SK-N-SH (cell line): Measurements from ENCODE around the gene ZER1. TPM values are rescaled to one million over a fixed set of nuclear protein-coding genes. Genes with fewer than 3 reads are reported as not detected.

Experiments
- CTCF ChIA-PET: fragments of 300-600, 350-600 bp; formaldehyde crosslinking; extraction: SDS; loops from one replicate; lab custom pipeline; 2021; lab: Yijun Ruan, JAX
- POLR2A ChIA-PET: fragments of 350-600 bp; sonication (Branson Sonifier 250); formaldehyde crosslinking; extraction: SDS; loops from one replicate; lab custom pipeline; 2020; ENCODE audit warnings: antibody characterized with exemption, inconsistent platforms; lab: Yijun Ruan, JAX
- DNase-seq: peaks from one replicate; pipeline ENCODE4 v3.0.0; 2012
- H2AFZ ChIP-seq: fragments of 200-600 bp; sonication (generic); 2 replicates; pipeline ENCODE4 v1.8.1; 2016; ENCODE audit warnings: antibody characterized with exemption, mild to moderate bottlenecking, low read depth
- H3F3A ChIP-seq: fragments of 200-600 bp; sonication (generic); replicated peaks from 2 replicates; pipeline ENCODE3; 2016; ENCODE audit warnings: antibody characterized with exemption, mild to moderate bottlenecking; ENCODE audit not compliant: insufficient read depth
- H3K27ac ChIP-seq, 2 experiments: fragments of 200-500 bp in 1 of 2; fragments of 200-600 bp in 1 of 2; sonication (Bioruptor generic) in 1 of 2; sonication (generic), shearing (Covaris generic) in 1 of 2; 2 replicates each; pipeline versions ENCODE4 v1.5.1 to v1.6.1; 2014 to 2016; ENCODE audit warnings: low read depth in 2 of 2, inconsistent platforms in 1 of 2, low read length in 1 of 2, mild to moderate bottlenecking in 1 of 2, mixed read lengths in 1 of 2
- H3K27me3 ChIP-seq: fragments of 200-600 bp; sonication (generic), shearing (Covaris generic); 2 replicates; pipeline ENCODE4 v1.6.1; 2016; ENCODE audit warnings: mixed run types; ENCODE audit not compliant: insufficient read depth
- H3K36me3 ChIP-seq, 2 experiments: fragments of 200-500 bp in 1 of 2; fragments of 200-600 bp in 1 of 2; sonication (Bioruptor generic) in 1 of 2; sonication (generic) in 1 of 2; replicated peaks in 1 of 2; 2 replicates each; pipeline versions ENCODE3 to v1.5.1; 2014 to 2016; ENCODE audit warnings: low read length in 1 of 2, mild to moderate bottlenecking in 1 of 2; ENCODE audit not compliant: insufficient read depth in 2 of 2, control insufficient read depth in 1 of 2
- H3K4me1 ChIP-seq, 2 experiments: fragments of 200-500 bp in 1 of 2; fragments of 200-600 bp in 1 of 2; sonication (Bioruptor generic) in 1 of 2; sonication (generic), shearing (Covaris generic) in 1 of 2; 2 replicates each; pipeline versions ENCODE4 v1.5.1 to v1.6.1; 2014 to 2016; ENCODE audit warnings: low read depth in 1 of 2, low read length in 1 of 2, mixed run types in 1 of 2; ENCODE audit not compliant: insufficient read depth in 2 of 2, control insufficient read depth in 1 of 2
- H3K4me2 ChIP-seq: fragments of 200-600 bp; sonication (generic), shearing (Covaris generic); 2 replicates; pipeline ENCODE4 v1.6.1; 2017; ENCODE audit warnings: mixed run types
- H3K4me3 ChIP-seq, 2 experiments: fragments of 200-500 bp in 1 of 2; fragments of 200-600 bp in 1 of 2; sonication (Bioruptor generic) in 1 of 2; sonication (generic), shearing (Covaris generic) in 1 of 2; 2 replicates each; pipeline versions ENCODE4 v1.5.1 to v1.8.1; 2014 to 2016; ENCODE audit warnings: low read depth in 2 of 2, inconsistent platforms in 1 of 2, low read length in 1 of 2, mild to moderate bottlenecking in 1 of 2, mixed read lengths in 1 of 2, moderate library complexity in 1 of 2
- H3K79me2 ChIP-seq: fragments of 200-600 bp; sonication (generic); 2 replicates; pipeline ENCODE4 v1.8.1; 2017; ENCODE audit warnings: mild to moderate bottlenecking; ENCODE audit not compliant: insufficient read depth
- H3K9ac ChIP-seq: fragments of 200-600 bp; sonication (generic); 2 replicates; pipeline ENCODE4 v1.6.1; 2017; ENCODE audit warnings: mixed run types
- H3K9me2 ChIP-seq: fragments of 200-600 bp; sonication (generic); 2 replicates; pipeline ENCODE4 v1.6.1; 2017; ENCODE audit warnings: mixed run types
- H3K9me3 ChIP-seq: fragments of 200-600 bp; sonication (generic); 2 replicates; pipeline ENCODE4 v1.6.1; 2017; ENCODE audit warnings: mixed run types, mild to moderate bottlenecking, moderate library complexity
- H4K20me1 ChIP-seq: fragments of 200-600 bp; sonication (generic); 2 replicates; pipeline ENCODE4 v1.6.1; 2017; ENCODE audit warnings: mild to moderate bottlenecking, mixed run types; ENCODE audit not compliant: insufficient read depth
- CHD2 ChIP-seq: fragments of 150-350 bp; IDR thresholded peaks from 2 replicates; pipeline ENCODE4 v1.6.1; 2018; ENCODE audit warnings: low read length; ENCODE audit not compliant: partially characterized antibody
- EP300 ChIP-seq, 2 experiments: IDR thresholded peaks; 2 replicates each; pipeline versions ENCODE4 v1.4.0 to v1.6.1; 2012; ENCODE audit warnings: borderline replicate concordance in 1 of 2, low read depth in 1 of 2, low read length in 1 of 2
- GATA2 ChIP-seq: sonication (generic); formaldehyde crosslinking; IDR thresholded peaks from 2 replicates; pipeline ENCODE4 v1.5.0; 2020; ENCODE audit warnings: mild to moderate bottlenecking, missing genetic modification reagents
- NFIC ChIP-seq: IDR thresholded peaks from 2 replicates; pipeline ENCODE4 v1.4.0; 2012; ENCODE audit warnings: borderline replicate concordance
- POLR2AphosphoS5 ChIP-seq: IDR thresholded peaks from 2 replicates; pipeline ENCODE4 v1.6.1; 2012; ENCODE audit warnings: low read depth, low read length
- RAD21 ChIP-seq: IDR thresholded peaks from 2 replicates; pipeline ENCODE4 v1.6.1; 2012; ENCODE audit warnings: mild to moderate bottlenecking, low read length
- RCOR1 ChIP-seq: fragments of 150-350 bp; IDR thresholded peaks from 2 replicates; pipeline ENCODE4 v1.6.1; 2017; ENCODE audit warnings: antibody characterized with exemption, low read length
- REST ChIP-seq: IDR thresholded peaks from 2 replicates; pipeline ENCODE4 v1.6.1; 2012; ENCODE audit warnings: mild to moderate bottlenecking, low read depth, low read length, moderate library complexity
- RXRA ChIP-seq: IDR thresholded peaks from 2 replicates; pipeline ENCODE4 v1.4.0; 2012; ENCODE audit warnings: low read depth, mild to moderate bottlenecking, borderline replicate concordance
- SIN3A ChIP-seq: IDR thresholded peaks from 2 replicates; pipeline ENCODE4 v1.6.1; 2012; ENCODE audit warnings: low read depth, mild to moderate bottlenecking, low read length, moderate library complexity, borderline replicate concordance
- SMC3 ChIP-seq: IDR thresholded peaks from 2 replicates; pipeline ENCODE4 v1.6.1; 2012; ENCODE audit warnings: low read depth, low read length, improper control_type of control experiment
- TAF1 ChIP-seq: IDR thresholded peaks from 2 replicates; pipeline ENCODE4 v1.6.1; 2012; ENCODE audit warnings: low read depth, mild to moderate bottlenecking, low read length, moderate library complexity, borderline replicate concordance
- TCF12 ChIP-seq: IDR thresholded peaks from 2 replicates; pipeline ENCODE4 v1.4.0; 2012
- YY1 ChIP-seq: IDR thresholded peaks from 2 replicates; pipeline ENCODE4 v1.4.0; 2012; ENCODE audit warnings: low read depth, mild to moderate bottlenecking
- WGBS: methylation state at CpG from one replicate; pipeline ENCODE4 v1.1.6; 2017; ENCODE audit warnings: low lambda C conversion rate; 5-methylcytosine and 5-hydroxymethylcytosine counted together
- polyA plus RNA-seq, 3 experiments: library from polyadenylated mRNA; depleted of rRNA; stranded (reverse); fragments of >200 nt; gene quantifications; 2 replicates each; pipeline ENCODE4 v1.2.3, GENCODE V29; 2012
- TF ChIP-seq, protein P1 (sequence below): IDR thresholded peaks from 2 replicates; pipeline ENCODE4 v1.4.0; 2012; ENCODE audit warnings: low read depth, borderline replicate concordance

ZER1 gene
- polyA plus RNA-seq, 1 of the 3 experiments (the other 2 are of a cell fraction) = 30.9 TPM

DNA sequence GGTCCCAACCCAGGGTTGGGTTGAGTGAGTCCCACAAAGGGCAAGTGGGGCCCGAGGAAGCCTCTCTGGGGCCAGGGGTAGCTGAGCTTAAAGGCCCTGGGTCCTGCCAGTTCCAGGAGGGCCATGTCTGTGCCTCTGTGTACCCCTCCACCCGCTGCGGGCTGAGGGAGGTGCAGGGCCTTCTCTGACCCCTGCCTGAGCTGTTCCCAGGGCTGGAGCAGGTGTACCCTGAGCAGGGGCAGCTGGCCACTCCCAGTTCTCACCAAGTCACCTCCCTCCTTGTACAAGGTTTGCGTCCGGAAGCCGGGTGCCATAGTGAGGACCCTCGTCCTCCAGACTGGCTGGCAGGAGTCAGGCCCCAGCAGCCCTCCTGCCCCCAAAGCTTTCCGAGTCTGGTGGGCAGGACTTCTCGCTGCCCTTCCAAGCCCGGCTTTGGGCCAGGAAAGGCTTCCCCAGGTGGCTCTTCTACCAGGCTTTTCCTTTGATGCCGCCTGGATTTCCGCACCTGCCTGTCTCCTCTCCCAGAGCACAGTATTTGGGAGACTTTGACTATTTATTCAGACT lies 37.4 kb upstream of the ZER1 start (continued):
- no peak for TF ChIP-seq REST
- no peak for TF ChIP-seq TCF12
- no peak for TF ChIP-seq NFIC
- TF ChIP-seq SIN3A = no peak

GRCh38 chr9:128808543-128808942 lies 36.8 kb upstream of the ZER1 start:
- no peaks in the 10 kb centered on the region for H3F3A ChIP-seq
- CTCF ChIA-PET = interaction anchor here (2.4 to 2.8 kb wide), 2 partner anchors 10 to 106 kb away, joined by 5 to 11 read pairs; partner anchors contain the start of genes ENDOG and PKN3
- WGBS = 94% methylated on average over 3 of the region's 3 CpGs

More at GRCh38 chr9:128808543-128808942, 36.8 kb upstream of the ZER1 start:
- no peak for TF ChIP-seq CHD2
- TF ChIP-seq, protein P1, sequence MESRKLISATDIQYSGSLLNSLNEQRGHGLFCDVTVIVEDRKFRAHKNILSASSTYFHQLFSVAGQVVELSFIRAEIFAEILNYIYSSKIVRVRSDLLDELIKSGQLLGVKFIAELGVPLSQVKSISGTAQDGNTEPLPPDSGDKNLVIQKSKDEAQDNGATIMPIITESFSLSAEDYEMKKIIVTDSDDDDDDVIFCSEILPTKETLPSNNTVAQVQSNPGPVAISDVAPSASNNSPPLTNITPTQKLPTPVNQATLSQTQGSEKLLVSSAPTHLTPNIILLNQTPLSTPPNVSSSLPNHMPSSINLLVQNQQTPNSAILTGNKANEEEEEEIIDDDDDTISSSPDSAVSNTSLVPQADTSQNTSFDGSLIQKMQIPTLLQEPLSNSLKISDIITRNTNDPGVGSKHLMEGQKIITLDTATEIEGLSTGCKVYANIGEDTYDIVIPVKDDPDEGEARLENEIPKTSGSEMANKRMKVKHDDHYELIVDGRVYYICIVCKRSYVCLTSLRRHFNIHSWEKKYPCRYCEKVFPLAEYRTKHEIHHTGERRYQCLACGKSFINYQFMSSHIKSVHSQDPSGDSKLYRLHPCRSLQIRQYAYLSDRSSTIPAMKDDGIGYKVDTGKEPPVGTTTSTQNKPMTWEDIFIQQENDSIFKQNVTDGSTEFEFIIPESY = no peak
- no peak for TF ChIP-seq EP300 (IDR thresholded peaks at IDR 0.05; ENCODE audit: borderline replicate concordance in 1 of 2, low read depth in 1 of 2, low read length in 1 of 2)
- no peak for TF ChIP-seq YY1
- TF ChIP-seq POLR2AphosphoS5 = no peak
- no peak for TF ChIP-seq GATA2
- no peak for TF ChIP-seq RCOR1
- TF ChIP-seq RXRA = no peak
- TF ChIP-seq TAF1 = no peak
- no peak for TF ChIP-seq RAD21
- TF ChIP-seq REST = no peak
- no peak for TF ChIP-seq SMC3
- TF ChIP-seq SIN3A = no peak
- TF ChIP-seq, all 33 proteins: peak for 0
- Histone ChIP-seq H3K4me2 (no peak overlapping the region), H3K9me3 (no peaks in the 10 kb centered on the region), H3K27me3 (no peaks in the 10 kb centered on the region), H3K4me3 (no peak overlapping the region), H3K27ac (no peak overlapping the region), H3K9me2 (no peaks in the 10 kb centered on the region), H3K79me2 (no peaks in the 10 kb centered on the region), H3K4me1 (no peaks in the 10 kb centered on the region), H4K20me1 (no peaks in the 10 kb centered on the region), H2AFZ (no peak overlapping the region), H3K9ac (no peak overlapping the region), H3K36me3 (peaks cover 9 to 17% of the 10 kb centered on the region in 2 experiments)
- POLR2A ChIA-PET = no interaction called here
- no peak for DNase-seq
